Stomach (tissue), 9 donors: ENCODE data around the gene PLA2G1B. TPM values are rescaled to one million over a fixed set of nuclear protein-coding genes. Genes with fewer than 3 reads are reported as not detected.

Source experiments
- DNase-seq, 2 donors: peaks; one replicate each; pipeline versions ENCODE4 v3.0.0 to v3.0.0-alpha.2; 2013 to 2019
- H3K27ac ChIP-seq, 5 donors: fragments of 200-600 bp in 4 of 5; sonication (generic) in 4 of 5; one replicate each; pipeline ENCODE4 v1.5.1; 2013 to 2019; ENCODE audit warnings: mild to moderate bottlenecking in 1 of 5, moderate library complexity in 1 of 5
- H3K27me3 ChIP-seq, 3 donors: fragments of 200-600 bp; sonication (generic); one replicate each; pipeline ENCODE4 v1.5.1; 2017 to 2019; ENCODE audit warnings: mixed run types in 1 of 3
- H3K36me3 ChIP-seq, 4 donors: fragments of 200-600 bp; sonication (generic); 1 replicate in 3 of 4; 2 replicates in 1 of 4; pipeline ENCODE4 v1.5.1; 2016 to 2019
- H3K4me1 ChIP-seq, 4 donors: fragments of 200-600 bp; sonication (generic); one replicate each; pipeline ENCODE4 v1.5.1; 2016 to 2019
- H3K4me3 ChIP-seq, 4 donors: fragments of 200-600 bp; sonication (generic) in 3 of 4; one replicate each; pipeline ENCODE4 v1.5.1; 2016 to 2019; ENCODE audit warnings: mild to moderate bottlenecking in 1 of 4
- H3K9me3 ChIP-seq, 4 donors: fragments of 200-600 bp; sonication (generic); one replicate each; pipeline ENCODE4 v1.5.1; 2016 to 2019
- CTCF ChIP-seq, 7 experiments: fragments of 450-650 bp in 4 of 7; fragments of 200-600 bp in 3 of 7; sonication (generic) in 3 of 7; IDR thresholded peaks; one replicate each; pipeline ENCODE4 v1.5.1; 2016 to 2019; ENCODE audit warnings: antibody characterized with exemption in 7 of 7, control low read depth in 2 of 7, mild to moderate bottlenecking in 1 of 7
- EP300 ChIP-seq: sonication (generic); formaldehyde crosslinking; IDR thresholded peaks from one replicate; pipeline ENCODE4 v1.6.1; 2017; ENCODE audit warnings: antibody characterized with exemption
- POLR2A ChIP-seq, 4 donors: fragments of 450-650 bp; IDR thresholded peaks; one replicate each; pipeline ENCODE4 v1.6.1; 2016; ENCODE audit warnings: antibody characterized with exemption in 4 of 4, control low read depth in 2 of 4, mild to moderate bottlenecking in 1 of 4, moderate library complexity in 1 of 4
- POLR2AphosphoS5 ChIP-seq, 3 donors: sonication (generic); formaldehyde crosslinking; IDR thresholded peaks; one replicate each; pipeline ENCODE4 v1.6.1; 2016; ENCODE audit warnings: antibody characterized with exemption in 3 of 3
- WGBS, 5 donors: extraction: QIAGEN DNeasy Blood & Tissue Kit in 3 of 5; methylation state at CpG; one replicate each; pipeline versions ENCODE4 v1.1.5 to v1.1.7; 2013 to 2018; 5-methylcytosine and 5-hydroxymethylcytosine counted together
- intact Hi-C: fragments of 100-400 bp; cut with DNase I; formaldehyde crosslinking; loops from one replicate; pipeline ENCODE4 v1.15.1; 2023; ENCODE audit warnings: low total_unique reads
- polyA plus RNA-seq, 3 donors: library from polyadenylated mRNA; stranded (reverse); fragments of 200-250 nt; gene quantifications; one replicate each; pipeline ENCODE4 v1.2.3, GENCODE V29; 2013
- total RNA-seq, 5 donors: library from RNA; depleted of rRNA; stranded (reverse); fragments of >200 nt; gene quantifications; one replicate each; pipeline versions ENCODE4 v1.1.0 to v1.2.3, GENCODE V29; 2014 to 2016
- donor health status: healthy with polysubstance abuse.
- donor health status: Bipolar disorder and iron deficiency.
- donor health status: healthy.

The PLA2G1B gene
- total and polyA plus RNA-seq, 8 donors, result 7.0 to 18.5 (median 10.2) TPM; not detected in 5

- Histone ChIP-seq H3K4me3 (no peak overlapping the region), H3K9me3 (no peaks in the 10 kb centered on the region), H3K36me3 (no peaks in the 10 kb centered on the region), H3K27ac (peak overlapping the region in 3 of 5 donors; percentile 23 to 86 (median 56)), H3K4me1 (peaks cover 44 to 73% (median 64%) of the 10 kb centered on the region in 4 donors), H3K27me3 (peaks cover 0 to 43% (median 18%) of the 10 kb centered on the region in 3 donors)
- 80 to 89% (median 81%) methylated on average over 9 of the region's 9 CpGs for WGBS, 5 donors
- intact Hi-C loops, result no loop called here
- TF ChIP-seq POLR2A (IDR thresholded peaks at IDR 0.05) (no peak), POLR2AphosphoS5 (IDR thresholded peaks at IDR 0.05) (no peak), CTCF (IDR thresholded peaks at IDR 0.05) (no peak), EP300 (no peak)
- DNase-seq, result no peak
Measured at GRCh38 chr12:120363274-120363855, 35.8 kb upstream of the PLA2G1B start.

GRCh38 chr12:120362516-120363273 lies 35.1 kb upstream of the PLA2G1B start:
- 65 to 75% (median 68%) methylated on average over 13 to 14 of the region's 14 CpGs for WGBS, 5 donors
- TF ChIP-seq POLR2AphosphoS5 (IDR thresholded peaks at IDR 0.05) (no peak), EP300 (no peak), CTCF (IDR thresholded peaks at IDR 0.05) (no peak), POLR2A (IDR thresholded peaks at IDR 0.05) (no peak)
- Histone ChIP-seq H3K27me3 (peaks cover 0 to 36% (median 12%) of the 10 kb centered on the region in 3 donors), H3K4me1 (peaks cover 37 to 66% (median 58%) of the 10 kb centered on the region in 4 donors), H3K4me3 (no peak overlapping the region), H3K27ac (peak overlapping the region; percentile 23 to 86 (median 56)), H3K9me3 (no peaks in the 10 kb centered on the region), H3K36me3 (no peaks in the 10 kb centered on the region)
- DNase-seq, result peak in 1 of 2 donors; percentile 75
- intact Hi-C loops, result no loop called here

- Histone ChIP-seq H3K27ac (peak overlapping the region; percentile 46 to 86 (median 60)), H3K4me3 (peak overlapping the region; percentile 36 to 52 (median 40)), H3K9me3 (no peaks in the 10 kb centered on the region), H3K36me3 (peaks cover 0 to 6% (median 0%) of the 10 kb centered on the region in 4 donors), H3K4me1 (peaks cover 28 to 56% (median 50%) of the 10 kb centered on the region in 4 donors), H3K27me3 (peaks cover 0 to 26% (median 9%) of the 10 kb centered on the region in 3 donors)
- DNase-seq, result peak; percentile 69 to 95
- 5 to 23% (median 8%) methylated on average over 8 to 56 of the region's 56 CpGs for WGBS, 5 donors
- intact Hi-C loops, result no loop called here
- no peak for TF ChIP-seq EP300
- TF ChIP-seq POLR2A (IDR thresholded peaks at IDR 0.05), result no peak
- TF ChIP-seq CTCF (IDR thresholded peaks at IDR 0.05), result no peak
- TF ChIP-seq POLR2AphosphoS5 (IDR thresholded peaks at IDR 0.05), result no peak
Measured at GRCh38 chr12:120361506-120362208, 34.1 kb upstream of the PLA2G1B start.

- no peak for DNase-seq
- Histone ChIP-seq H3K4me3 (no peak overlapping the region), H3K27ac (no peak overlapping the region), H3K36me3 (peaks cover 0 to 9% (median 3%) of the 10 kb centered on the region in 4 donors), H3K4me1 (peaks cover 15 to 31% (median 28%) of the 10 kb centered on the region in 4 donors), H3K27me3 (peaks cover 0 to 22% (median 9%) of the 10 kb centered on the region in 3 donors), H3K9me3 (no peaks in the 10 kb centered on the region)
- no peak for TF ChIP-seq POLR2AphosphoS5 (IDR thresholded peaks at IDR 0.05)
- TF ChIP-seq POLR2A (IDR thresholded peaks at IDR 0.05), result no peak
- TF ChIP-seq EP300, result no peak
- no peak for TF ChIP-seq CTCF (IDR thresholded peaks at IDR 0.05)
- 90 to 97% (median 94%) methylated on average over 1 of the region's 1 CpG for WGBS, 5 donors
- intact Hi-C loops, result loop anchor here (5.0 kb wide), 1 partner anchor 68 kb away; no protein-coding TSS in a partner anchor
Measured at GRCh38 chr12:120359128-120359527, 31.5 kb upstream of the PLA2G1B start.
